H9 (cell line): Measurements from ENCODE around the gene LMF1. TPM values are rescaled to one million over a fixed set of nuclear protein-coding genes. Genes with fewer than 3 reads are reported as not detected.

Experiments
- DNase-seq: peaks from one replicate; pipeline ENCODE4 v3.0.0-alpha.2; 2017
- H2AFZ ChIP-seq: one replicate; pipeline ENCODE4 v1.6.1; 2013; ENCODE audit warnings: mild to moderate bottlenecking, low read length, control low read depth, moderate library complexity
- H2AK5ac ChIP-seq: 2 replicates; pipeline ENCODE4 v1.6.1; 2013; ENCODE audit warnings: low read length, control low read depth, mixed read lengths; ENCODE audit not compliant: insufficient read length
- H2BK120ac ChIP-seq: one replicate; pipeline ENCODE4 v1.6.1; 2013; ENCODE audit warnings: low read depth, mild to moderate bottlenecking, low read length, control low read depth, inconsistent platforms; ENCODE audit not compliant: poor library complexity, severe bottlenecking
- H2BK12ac ChIP-seq: 2 replicates; pipeline ENCODE4 v1.6.1; 2013; ENCODE audit warnings: low read length, control low read depth, mixed read lengths, low read depth; ENCODE audit not compliant: insufficient read length
- H2BK15ac ChIP-seq: 2 replicates; pipeline ENCODE4 v1.6.1; 2013; ENCODE audit warnings: low read depth, low read length, control low read depth
- H2BK20ac ChIP-seq: one replicate; pipeline ENCODE4 v1.6.1; 2013; ENCODE audit warnings: low read depth, mild to moderate bottlenecking, low read length, control low read depth, inconsistent platforms; ENCODE audit not compliant: poor library complexity, severe bottlenecking
- H2BK5ac ChIP-seq: 2 replicates; pipeline ENCODE4 v1.6.1; 2013; ENCODE audit warnings: low read length, control low read depth, mixed read lengths; ENCODE audit not compliant: insufficient read length
- H3K14ac ChIP-seq: 2 replicates; pipeline ENCODE4 v1.6.1; 2013; ENCODE audit warnings: low read length, control low read depth; ENCODE audit not compliant: insufficient read depth
- H3K18ac ChIP-seq: 2 replicates; pipeline ENCODE4 v1.6.1; 2013; ENCODE audit warnings: low read depth, mild to moderate bottlenecking, mixed read lengths, low read length, control low read depth; ENCODE audit not compliant: insufficient read length
- H3K23ac ChIP-seq: 2 replicates; pipeline ENCODE4 v1.6.1; 2013; ENCODE audit warnings: low read length, control low read depth, mixed read lengths, low read depth; ENCODE audit not compliant: insufficient read length
- H3K23me2 ChIP-seq: 2 replicates; pipeline ENCODE4 v1.6.1; 2013; ENCODE audit warnings: low read depth, mild to moderate bottlenecking, mixed read lengths, low read length, control low read depth; ENCODE audit not compliant: insufficient read length, poor library complexity, severe bottlenecking
- H3K27ac ChIP-seq: 2 replicates; pipeline ENCODE4 v1.5.1; 2013; ENCODE audit warnings: low read length, control low read depth, mixed read lengths, low read depth; ENCODE audit not compliant: insufficient read length
- H3K27me3 ChIP-seq: 2 replicates; pipeline ENCODE4 v1.6.1; 2013; ENCODE audit warnings: low read length, control low read depth, inconsistent platforms; ENCODE audit not compliant: insufficient read depth
- H3K4ac ChIP-seq: 2 replicates; pipeline ENCODE4 v1.6.1; 2013; ENCODE audit warnings: low read depth, mild to moderate bottlenecking, control low read depth, inconsistent platforms, low read length, moderate library complexity
- H3K4me1 ChIP-seq: 2 replicates; pipeline ENCODE4 v1.6.1; 2013; ENCODE audit warnings: low read length, control low read depth, inconsistent platforms; ENCODE audit not compliant: insufficient read depth
- H3K4me2 ChIP-seq: 2 replicates; pipeline ENCODE4 v1.6.1; 2013; ENCODE audit warnings: low read length, control low read depth, mixed read lengths; ENCODE audit not compliant: insufficient read length, insufficient read depth
- H3K56ac ChIP-seq: 2 replicates; pipeline ENCODE4 v1.6.1; 2013; ENCODE audit warnings: low read depth, mild to moderate bottlenecking, mixed read lengths, low read length, control low read depth; ENCODE audit not compliant: insufficient read length
- H3K79me1 ChIP-seq: 2 replicates; pipeline ENCODE4 v1.6.1; 2013; ENCODE audit warnings: low read depth, mild to moderate bottlenecking, moderate library complexity, low read length, control low read depth, inconsistent platforms; ENCODE audit not compliant: insufficient read depth, poor library complexity, severe bottlenecking
- H3K79me2 ChIP-seq: 2 replicates; pipeline ENCODE4 v1.6.1; 2013; ENCODE audit warnings: low read length, control low read depth, inconsistent platforms; ENCODE audit not compliant: insufficient read depth
- H3K9ac ChIP-seq: 2 replicates; pipeline ENCODE4 v1.6.1; 2013; ENCODE audit warnings: low read length, control low read depth, mixed read lengths; ENCODE audit not compliant: insufficient read length; ENCODE audit errors: extremely low read depth
- H3K9me3 ChIP-seq: one replicate; pipeline ENCODE4 v1.6.1; 2013; ENCODE audit warnings: low read depth, low read length, inconsistent platforms; ENCODE audit not compliant: control insufficient read depth
- H3T11ph ChIP-seq: one replicate; pipeline ENCODE4 v1.6.1; 2013; ENCODE audit warnings: mild to moderate bottlenecking, low read length, control low read depth, inconsistent platforms
- H4K20me1 ChIP-seq: one replicate; pipeline ENCODE4 v1.6.1; 2013; ENCODE audit not compliant: control insufficient read depth, insufficient read length, insufficient read depth
- H4K5ac ChIP-seq: 2 replicates; pipeline ENCODE4 v1.6.1; 2013; ENCODE audit warnings: low read depth, mild to moderate bottlenecking, mixed read lengths, low read length, control low read depth; ENCODE audit not compliant: insufficient read length
- H4K8ac ChIP-seq: replicated peaks from 2 replicates; pipeline ENCODE4 v1.6.1; 2013; ENCODE audit warnings: low read length, control low read depth, mixed read lengths, low read depth; ENCODE audit not compliant: insufficient read length
- H4K91ac ChIP-seq: 2 replicates; pipeline ENCODE4 v1.6.1; 2013; ENCODE audit warnings: low read depth, mild to moderate bottlenecking, moderate library complexity, mixed read lengths, low read length, control low read depth; ENCODE audit not compliant: insufficient read length
- H3K27ac Mint-ChIP-seq, 3 experiments: 2 replicates in 2 of 3; 3 replicates in 1 of 3; pipeline ENCODE4 v1.8.0; 2020 to 2021; ENCODE audit warnings: mixed read lengths in 3 of 3, mild to moderate bottlenecking in 1 of 3, moderate library complexity in 1 of 3
- H3K27me3 Mint-ChIP-seq: 2 replicates; pipeline ENCODE4 v1.8.0; 2021; ENCODE audit warnings: low read depth, mild to moderate bottlenecking, moderate library complexity, mixed read lengths
- H3K36me3 Mint-ChIP-seq, 3 experiments: 2 replicates in 2 of 3; 3 replicates in 1 of 3; pipeline ENCODE4 v1.8.0; 2020 to 2021; ENCODE audit warnings: low read depth in 3 of 3, mixed read lengths in 3 of 3; ENCODE audit not compliant: insufficient read depth in 1 of 3
- H3K4me1 Mint-ChIP-seq, 2 experiments: 2 replicates each; pipeline ENCODE4 v1.8.0; 2020; ENCODE audit warnings: mixed read lengths in 2 of 2
- H3K4me3 Mint-ChIP-seq, 2 experiments: 2 replicates in 1 of 2; 3 replicates in 1 of 2; pipeline ENCODE4 v1.8.0; 2020 to 2021; ENCODE audit warnings: mild to moderate bottlenecking in 2 of 2, mixed read lengths in 2 of 2, moderate library complexity in 1 of 2
- H3K9me3 Mint-ChIP-seq, 2 experiments: 2 replicates in 1 of 2; 3 replicates in 1 of 2; pipeline ENCODE4 v1.8.0; 2020; ENCODE audit warnings: mild to moderate bottlenecking in 2 of 2, mixed read lengths in 2 of 2, moderate library complexity in 1 of 2
- CTCF ChIP-seq: fragments of 200-600 bp; sonication (generic); conservative IDR thresholded peaks from 3 replicates; pipeline ENCODE4 v1.8.0; 2021; ENCODE audit warnings: antibody characterized with exemption, mild to moderate bottlenecking
- WGBS: extraction: QIAGEN DNeasy Blood & Tissue Kit; methylation state at CpG from one replicate; pipeline ENCODE4 v1.1.7; 2013; ENCODE audit warnings: missing lambda C conversion rate, low lambda C conversion rate, mixed read lengths; ENCODE audit not compliant: insufficient read length; ENCODE audit errors: extremely low coverage; 5-methylcytosine and 5-hydroxymethylcytosine counted together
- total RNA-seq: library from RNA; stranded (reverse); gene quantifications from 2 replicates; pipeline ENCODE4 v1.2.1, GENCODE V29; 2021

LMF1 gene
- total RNA-seq, 1 experiment from 2014 or later: 7.1 TPM

- WGBS: no CpG with 5 or more reads among the region's 20 CpGs
These were observed 60.6 kb downstream of the LMF1 start for GRCh38 chr16:910181-910580.

More at GRCh38 chr16:910181-910580, 60.6 kb downstream of the LMF1 start:
- H3K18ac ChIP-seq: no peak overlapping the region
- H4K5ac ChIP-seq: no peak overlapping the region
- no peak overlapping the region for H3K27ac ChIP-seq
- no peak for DNase-seq
- H3K79me1 ChIP-seq: no peaks in the 10 kb centered on the region
- no peak overlapping the region for H2BK15ac ChIP-seq
- no peak overlapping the region for H2BK20ac ChIP-seq
- no peaks in the 10 kb centered on the region for H3K23me2 ChIP-seq
- H3K4me1 ChIP-seq: no peaks in the 10 kb centered on the region
- H2BK12ac ChIP-seq: no peak overlapping the region
- H3K4me1 Mint-ChIP-seq: 0 out of 4 replicates have a peak, but pooled peaks cover 2 to 3% of the 10 kb centered on the region in 2 experiments
- H2AK5ac ChIP-seq: no peak overlapping the region
- H2BK120ac ChIP-seq: no peak overlapping the region
- H3K27me3 Mint-ChIP-seq: no peaks in the 10 kb centered on the region; the same call in 1 of the 2 replicates
- H3K9ac ChIP-seq: no peak overlapping the region
- no peak overlapping the region for H2BK5ac ChIP-seq
- H2AFZ ChIP-seq: no peak overlapping the region
- H3K4ac ChIP-seq: no peak overlapping the region
- no peak overlapping the region for H3K14ac ChIP-seq
- H3K9me3 ChIP-seq: no peaks in the 10 kb centered on the region
- H4K20me1 ChIP-seq: no peaks in the 10 kb centered on the region
- peaks cover 14 to 16% of the 10 kb centered on the region in 2 experiments for H3K9me3 Mint-ChIP-seq
- H4K8ac ChIP-seq: no peak overlapping the region
- H3K79me2 ChIP-seq: no peaks in the 10 kb centered on the region
- TF ChIP-seq CTCF: no peak
- H3K36me3 Mint-ChIP-seq: peaks cover 8 to 16% (median 11%) of the 10 kb centered on the region in 3 experiments; a peak in 6 of 7 replicates
- no peak overlapping the region for H3K56ac ChIP-seq
- peak overlapping the region in 2 of 3 experiments; percentile 14 to 25; a peak in 1 of 7 replicates for H3K27ac Mint-ChIP-seq
- no peak overlapping the region for H3K4me3 Mint-ChIP-seq
- no peak overlapping the region for H4K91ac ChIP-seq
- no peak overlapping the region for H3T11ph ChIP-seq
- H3K23ac ChIP-seq: no peak overlapping the region
- H3K27me3 ChIP-seq: no peaks in the 10 kb centered on the region
- no peak overlapping the region for H3K4me2 ChIP-seq
